ENCODE results near the gene AOC3.

DNA sequence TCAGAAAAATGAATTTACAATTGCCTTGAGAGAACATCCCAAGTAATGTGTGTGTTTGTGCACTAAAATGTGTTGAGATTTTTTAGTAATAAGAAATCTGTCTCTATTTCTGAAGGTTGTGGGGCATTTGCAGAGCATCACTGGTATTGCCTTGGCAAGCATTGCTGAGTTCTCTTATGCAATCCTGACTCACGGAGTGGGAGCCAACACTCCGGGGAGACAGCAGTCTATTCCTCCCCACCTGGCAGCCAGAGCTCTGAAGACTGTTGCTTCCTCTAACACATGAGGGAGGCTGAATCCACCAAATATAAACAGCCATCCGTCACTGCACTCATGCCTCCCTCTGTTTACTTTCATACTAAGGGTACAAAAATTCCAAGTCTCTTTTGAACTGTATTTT, 41.7 kb upstream of the AOC3 start:
- TF ChIP-seq, protein P1, sequence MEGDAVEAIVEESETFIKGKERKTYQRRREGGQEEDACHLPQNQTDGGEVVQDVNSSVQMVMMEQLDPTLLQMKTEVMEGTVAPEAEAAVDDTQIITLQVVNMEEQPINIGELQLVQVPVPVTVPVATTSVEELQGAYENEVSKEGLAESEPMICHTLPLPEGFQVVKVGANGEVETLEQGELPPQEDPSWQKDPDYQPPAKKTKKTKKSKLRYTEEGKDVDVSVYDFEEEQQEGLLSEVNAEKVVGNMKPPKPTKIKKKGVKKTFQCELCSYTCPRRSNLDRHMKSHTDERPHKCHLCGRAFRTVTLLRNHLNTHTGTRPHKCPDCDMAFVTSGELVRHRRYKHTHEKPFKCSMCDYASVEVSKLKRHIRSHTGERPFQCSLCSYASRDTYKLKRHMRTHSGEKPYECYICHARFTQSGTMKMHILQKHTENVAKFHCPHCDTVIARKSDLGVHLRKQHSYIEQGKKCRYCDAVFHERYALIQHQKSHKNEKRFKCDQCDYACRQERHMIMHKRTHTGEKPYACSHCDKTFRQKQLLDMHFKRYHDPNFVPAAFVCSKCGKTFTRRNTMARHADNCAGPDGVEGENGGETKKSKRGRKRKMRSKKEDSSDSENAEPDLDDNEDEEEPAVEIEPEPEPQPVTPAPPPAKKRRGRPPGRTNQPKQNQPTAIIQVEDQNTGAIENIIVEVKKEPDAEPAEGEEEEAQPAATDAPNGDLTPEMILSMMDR (IDR thresholded peaks at IDR 0.05; ENCODE audit: control extremely low read depth in 1 of 3, insufficient read depth in 1 of 3, low read depth in 1 of 3, low read length in 3 of 3), result no peak
- TF ChIP-seq GABPA (IDR thresholded peaks at IDR 0.05; ENCODE audit: borderline replicate concordance, insufficient read depth, low read length) (no peak), POLR2A (IDR thresholded peaks at IDR 0.05; ENCODE audit: control extremely low read depth in 1 of 2, low read depth in 2 of 2, low read length in 2 of 2) (no peak), JUN (IDR thresholded peaks at IDR 0.05; ENCODE audit: low read depth, low read length) (no peak), ZNF274 (IDR thresholded peaks at IDR 0.05; ENCODE audit: borderline replicate concordance, extremely low read depth, low read length) (no peak), MAFK (IDR thresholded peaks at IDR 0.05; ENCODE audit: low read depth, low read length) (no peak)

Measured in H1 (cell line).